ENCODE data around the gene ZSCAN10.

ZSCAN10 gene

DNA sequence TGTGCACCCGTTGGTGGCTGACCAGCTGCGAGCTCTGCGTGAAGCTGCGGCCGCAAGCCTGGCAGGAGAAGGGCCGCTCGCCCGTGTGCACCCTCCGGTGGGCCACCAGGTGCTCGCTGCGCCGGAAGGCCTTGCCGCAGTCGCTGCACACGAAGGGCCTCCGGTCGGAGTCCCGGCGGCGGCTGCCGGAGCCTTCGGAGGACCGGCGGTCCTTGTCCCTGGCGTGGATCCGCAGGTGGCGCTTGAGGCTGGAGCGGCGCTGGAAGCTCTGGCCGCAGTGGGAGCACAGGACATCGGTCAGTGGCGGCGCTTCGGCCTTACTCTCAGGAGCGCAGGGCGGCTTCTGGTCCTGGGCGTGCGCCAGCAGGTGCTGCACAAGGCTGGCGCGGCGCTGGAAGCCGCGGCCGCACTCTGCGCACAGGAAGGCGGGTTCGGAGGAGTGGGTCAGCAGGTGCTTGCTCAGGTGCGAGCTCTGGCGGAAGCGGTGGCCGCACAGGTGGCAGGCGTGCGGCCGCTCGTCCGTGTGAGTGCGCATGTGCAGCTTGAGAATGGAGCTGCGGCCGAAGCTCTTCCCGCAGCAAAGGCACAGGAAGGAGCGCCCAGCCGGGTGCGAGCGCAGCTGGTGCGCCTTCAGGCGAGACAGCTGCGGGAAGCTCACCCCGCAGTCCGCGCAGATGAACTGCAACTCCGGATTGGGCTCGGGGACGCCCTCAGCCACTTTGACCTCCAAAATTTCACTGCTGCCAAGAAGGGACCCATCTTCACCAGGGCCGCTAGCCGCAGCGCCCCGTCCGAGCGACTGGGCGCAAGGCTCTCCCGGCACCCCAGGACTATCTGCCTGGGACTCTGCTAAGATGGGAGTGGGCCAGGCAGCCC, 9.1 kb downstream of the ZSCAN10 start:
- TF ChIP-seq, protein P1, sequence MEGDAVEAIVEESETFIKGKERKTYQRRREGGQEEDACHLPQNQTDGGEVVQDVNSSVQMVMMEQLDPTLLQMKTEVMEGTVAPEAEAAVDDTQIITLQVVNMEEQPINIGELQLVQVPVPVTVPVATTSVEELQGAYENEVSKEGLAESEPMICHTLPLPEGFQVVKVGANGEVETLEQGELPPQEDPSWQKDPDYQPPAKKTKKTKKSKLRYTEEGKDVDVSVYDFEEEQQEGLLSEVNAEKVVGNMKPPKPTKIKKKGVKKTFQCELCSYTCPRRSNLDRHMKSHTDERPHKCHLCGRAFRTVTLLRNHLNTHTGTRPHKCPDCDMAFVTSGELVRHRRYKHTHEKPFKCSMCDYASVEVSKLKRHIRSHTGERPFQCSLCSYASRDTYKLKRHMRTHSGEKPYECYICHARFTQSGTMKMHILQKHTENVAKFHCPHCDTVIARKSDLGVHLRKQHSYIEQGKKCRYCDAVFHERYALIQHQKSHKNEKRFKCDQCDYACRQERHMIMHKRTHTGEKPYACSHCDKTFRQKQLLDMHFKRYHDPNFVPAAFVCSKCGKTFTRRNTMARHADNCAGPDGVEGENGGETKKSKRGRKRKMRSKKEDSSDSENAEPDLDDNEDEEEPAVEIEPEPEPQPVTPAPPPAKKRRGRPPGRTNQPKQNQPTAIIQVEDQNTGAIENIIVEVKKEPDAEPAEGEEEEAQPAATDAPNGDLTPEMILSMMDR (conservative IDR thresholded peaks at IDR 0.05) = no peak
- no peak overlapping the region for H3K27ac ChIP-seq

DNA sequence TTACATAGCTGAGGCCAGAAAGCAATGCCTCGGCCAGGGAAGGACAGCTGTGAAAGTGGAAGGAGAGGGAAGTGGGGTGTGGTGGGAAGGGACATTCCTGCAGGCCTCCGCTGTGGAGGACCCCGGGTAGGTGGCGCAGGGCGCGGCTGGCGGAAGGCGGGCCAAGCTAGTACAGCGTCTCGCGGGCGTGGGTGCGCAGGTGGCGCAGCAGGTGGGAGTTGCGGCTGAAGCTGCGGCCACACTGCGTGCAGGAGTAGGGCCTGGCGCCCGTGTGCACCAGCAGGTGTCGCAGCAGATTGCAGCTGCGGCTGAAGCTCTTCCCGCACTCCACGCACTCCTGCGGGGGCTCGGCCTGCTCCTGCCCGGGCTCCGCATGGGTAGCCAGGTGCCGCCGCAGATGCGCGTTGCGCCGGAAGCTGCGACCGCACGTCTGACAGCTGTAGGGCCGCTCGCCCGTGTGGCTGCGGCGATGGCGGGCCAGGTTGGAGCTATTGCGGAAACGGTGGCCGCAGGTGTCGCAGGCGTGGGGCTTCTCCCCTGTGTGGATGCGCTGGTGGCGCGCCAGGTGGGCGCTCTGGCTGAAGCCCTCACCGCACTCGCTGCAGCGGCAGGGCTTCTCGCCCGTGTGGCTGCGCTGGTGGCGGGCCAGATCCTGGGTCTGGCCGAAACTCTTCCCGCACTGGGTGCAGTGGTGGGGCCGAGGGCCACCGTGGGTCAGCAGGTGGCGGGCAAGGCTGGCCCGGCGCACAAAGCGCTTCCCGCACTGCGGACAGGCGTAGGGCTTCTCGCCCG, 10.0 kb downstream of the ZSCAN10 start:
- H3K27ac ChIP-seq = no peak overlapping the region
- TF ChIP-seq, protein P1 (conservative IDR thresholded peaks at IDR 0.05) = no peak

DNA sequence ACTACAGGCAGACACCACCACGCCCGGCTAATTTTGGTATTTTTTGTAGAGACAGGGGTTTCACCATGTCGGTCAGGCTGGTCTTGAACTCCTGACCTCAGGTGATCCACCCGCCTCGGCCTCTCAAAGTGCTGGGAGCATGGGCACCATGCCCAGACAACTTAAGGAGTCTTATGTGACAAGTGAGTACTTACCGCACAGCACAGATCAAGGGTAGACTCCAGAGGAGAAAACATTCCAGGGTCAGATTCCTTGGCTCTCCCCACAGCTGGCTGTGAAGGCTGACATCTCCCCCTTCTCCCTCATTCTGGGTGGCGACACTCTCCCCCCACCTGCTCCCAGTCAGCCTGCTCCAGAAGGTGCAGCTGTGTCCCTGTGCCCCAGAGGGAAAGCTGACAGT, 10.6 kb downstream of the ZSCAN10 start:
- H3K27ac ChIP-seq = no peak overlapping the region
- TF ChIP-seq, protein P1 (conservative IDR thresholded peaks at IDR 0.05) = no peak

DNA sequence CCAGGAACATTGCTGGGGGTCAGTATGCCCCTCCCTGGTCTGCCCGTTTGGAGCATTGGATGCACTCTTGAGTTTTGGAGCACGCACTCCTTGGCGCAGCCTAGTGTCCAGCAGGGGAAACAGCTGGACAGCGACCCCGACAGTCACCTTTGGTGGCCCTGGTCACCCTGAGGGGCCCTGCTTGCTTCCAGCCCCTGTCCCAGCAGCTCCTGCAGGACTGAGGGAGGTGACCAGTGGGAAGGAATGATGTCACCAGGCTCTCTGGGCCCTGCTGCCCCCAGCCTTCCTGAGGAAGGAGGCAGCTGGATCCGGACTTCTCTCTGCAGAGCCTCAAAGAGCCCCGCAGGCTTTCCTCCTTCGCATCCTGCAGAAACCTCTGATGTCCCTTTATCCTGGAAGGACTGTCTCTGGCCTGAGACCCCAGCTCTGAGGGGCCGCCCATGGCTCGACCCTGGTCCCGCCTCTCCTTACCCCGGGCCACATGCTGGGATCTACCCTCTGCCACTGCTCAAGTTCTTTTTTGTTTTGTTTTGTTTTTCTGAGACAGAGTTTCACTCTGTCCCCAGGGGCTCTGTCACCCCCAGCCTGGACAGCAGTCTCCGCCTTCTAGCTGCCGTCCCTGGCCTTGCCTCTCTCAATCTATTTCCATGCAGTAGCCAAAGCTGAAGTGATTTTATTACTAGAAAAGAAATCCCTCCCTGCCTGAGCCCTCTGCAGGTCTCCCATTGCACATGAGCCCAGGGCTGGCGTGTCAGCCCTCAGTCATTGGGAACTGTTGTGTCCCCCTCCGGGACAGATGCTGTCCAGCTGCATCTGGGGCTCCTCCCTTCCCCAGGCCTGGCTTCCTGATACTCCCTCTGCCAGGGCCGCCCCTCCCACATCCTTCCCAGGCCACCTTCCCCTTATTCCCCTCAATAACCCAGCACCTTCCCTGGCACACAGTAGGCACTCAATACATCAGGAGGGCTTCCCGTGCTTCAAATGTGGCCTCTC, 11.6 kb downstream of the ZSCAN10 start:
- TF ChIP-seq, protein P1 (conservative IDR thresholded peaks at IDR 0.05) = no peak
- H3K27ac ChIP-seq = no peak overlapping the region

DNA sequence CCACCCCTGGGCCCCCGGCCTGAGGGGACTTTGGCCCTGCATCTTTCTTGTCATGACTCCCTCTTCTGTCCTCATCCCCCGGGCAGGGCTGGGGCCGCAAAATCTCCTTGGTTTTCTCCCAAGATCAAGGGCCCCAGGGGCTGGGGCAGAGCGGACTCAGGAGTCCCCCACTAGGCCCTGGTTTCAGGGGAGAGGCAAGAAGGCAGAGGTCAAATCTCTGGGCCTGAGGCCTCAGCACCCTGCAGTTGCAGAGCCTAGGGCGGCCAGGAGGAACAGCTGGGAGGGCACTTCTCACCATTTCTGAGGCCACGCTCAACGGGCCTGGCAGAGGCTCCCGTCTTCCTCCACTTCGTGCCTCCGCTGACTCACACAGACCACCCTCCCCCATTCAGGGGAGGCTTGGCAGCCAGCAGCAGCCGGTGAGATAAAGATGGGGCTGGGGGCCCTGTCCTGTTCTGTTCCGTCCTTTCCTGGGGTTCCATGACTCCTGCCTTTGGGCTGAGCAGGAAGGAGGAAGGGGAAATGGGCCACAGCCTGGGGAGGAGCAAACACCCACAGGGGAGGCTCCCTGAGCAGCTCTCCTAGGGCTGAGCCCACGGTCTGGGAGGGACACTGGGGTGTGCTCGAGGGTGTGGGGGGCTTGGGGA, 12.4 kb downstream of the ZSCAN10 start:
- TF ChIP-seq, protein P1 (conservative IDR thresholded peaks at IDR 0.05) = no peak
- H3K27ac ChIP-seq = no peak overlapping the region

DNA sequence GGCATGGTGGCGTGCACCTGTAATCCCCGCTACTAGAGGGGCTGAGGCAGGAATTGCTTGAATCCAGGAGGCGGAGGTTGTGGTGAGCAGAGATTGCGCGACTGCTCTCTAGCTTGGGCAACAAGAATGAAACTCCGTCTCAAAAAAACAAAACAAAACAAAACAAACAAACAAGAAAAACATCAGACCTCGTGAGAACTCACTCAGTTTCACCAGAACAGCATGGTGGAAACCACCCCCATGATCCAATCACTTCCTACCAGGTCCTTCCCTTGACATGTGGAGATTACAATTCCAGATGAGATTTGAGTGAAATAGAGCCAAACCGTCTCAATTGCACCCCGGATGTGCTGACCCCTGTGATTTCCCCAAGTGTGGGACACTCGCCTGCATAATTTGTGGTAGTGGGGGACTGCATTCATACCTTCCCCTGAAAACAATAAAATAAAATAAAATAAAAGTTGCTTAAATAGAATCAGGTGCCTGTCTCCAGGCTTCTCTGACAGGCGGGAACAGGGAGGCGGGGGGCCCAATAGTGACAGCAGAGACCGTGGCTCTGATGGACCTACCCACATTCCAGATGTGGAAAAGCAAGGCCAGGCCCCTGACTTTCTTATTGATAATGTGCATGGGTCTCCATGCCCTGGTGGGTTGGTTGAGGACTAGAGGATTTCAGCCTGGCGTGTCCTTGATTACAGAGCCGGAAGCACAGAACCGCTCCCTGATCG, 13.1 kb downstream of the ZSCAN10 start:
- TF ChIP-seq, protein P1 (conservative IDR thresholded peaks at IDR 0.05) = no peak
- no peak overlapping the region for H3K27ac ChIP-seq
